HepG2 (cell line): ENCODE results near the gene TMEM59. TPM values are rescaled to one million over a fixed set of nuclear protein-coding genes. Genes with fewer than 3 reads are reported as not detected.

ENCODE experiments used
- ATAC-seq: fragments of 200-7000 bp; cut with Tn5 transposase; 3 replicates; pipeline ENCODE4 v1.9.1; 2020; ENCODE audit warnings: mild to moderate bottlenecking, moderate library complexity
- BruUV-seq: library from RNA; stranded (reverse); fragments of 400-500 nt; replicated peaks from 2 replicates; lab custom pipeline; 2021; lab: Mats Ljungman, UMichigan
- CTCF ChIA-PET: fragments of 300-600 bp; formaldehyde crosslinking; extraction: SDS; loops from one replicate; lab custom pipeline; 2021; ENCODE audit warnings: low total read pairs, inconsistent platforms, low intra/inter-chr PET ratio; lab: Yijun Ruan, JAX
- POLR2A ChIA-PET: fragments of 350-600 bp; sonication (Branson Sonifier 250); formaldehyde crosslinking; loops from one replicate; lab custom pipeline; 2020; ENCODE audit warnings: antibody characterized with exemption, inconsistent platforms; lab: Yijun Ruan, JAX
- DNase-seq: peaks from one replicate; pipeline ENCODE4 v3.0.0-alpha.2; 2015; ENCODE audit warnings: low spot score
- FAIRE-seq: peaks from 3 replicates; lab custom pipeline; 2011; peaks lifted over from hg19 to GRCh38; lab: Jason Lieb, UNC
- H2AFZ ChIP-seq: one replicate; pipeline ENCODE4 v1.6.1; 2011; ENCODE audit warnings: low read length, inconsistent platforms
- H3K27ac ChIP-seq: fragments of 300-600 bp; 3 replicates; pipeline ENCODE4 v1.8.0; 2011; ENCODE audit warnings: mixed run types, mild to moderate bottlenecking, mixed read lengths, low read length, inconsistent platforms; ENCODE audit not compliant: insufficient read depth; ENCODE audit errors: extremely low read length
- H3K27me3 ChIP-seq, 2 experiments: fragments of 200-600 bp in 1 of 2; 2 replicates in 1 of 2; 3 replicates in 1 of 2; pipeline versions ENCODE4 v1.6.0 to v1.8.0; 2011; ENCODE audit warnings: low read length in 2 of 2, mild to moderate bottlenecking in 2 of 2, moderate library complexity in 2 of 2, inconsistent platforms in 1 of 2; ENCODE audit not compliant: insufficient read depth in 2 of 2, control insufficient read depth in 1 of 2
- H3K36me3 ChIP-seq, 2 experiments: fragments of 200-600 bp in 1 of 2; replicated peaks in 1 of 2; 2 replicates in 1 of 2; 3 replicates in 1 of 2; pipeline versions ENCODE4 v1.5.1 to v1.8.0; 2011; ENCODE audit warnings: low read length in 2 of 2, inconsistent platforms in 1 of 2; ENCODE audit not compliant: insufficient read depth in 2 of 2, control insufficient read depth in 1 of 2
- H3K4me1 ChIP-seq: 2 replicates; pipeline ENCODE4 v1.5.1; 2012; ENCODE audit warnings: low read length, inconsistent platforms; ENCODE audit not compliant: insufficient read depth
- H3K4me2 ChIP-seq: 2 replicates; pipeline ENCODE4 v1.6.0; 2011; ENCODE audit warnings: low read depth, low read length, inconsistent platforms
- H3K4me3 ChIP-seq, 3 experiments: fragments of 200-600 bp in 1 of 3; sonication (generic), shearing (Covaris generic) in 1 of 3; replicated peaks in 1 of 3; 2 replicates each; pipeline ENCODE4 v1.5.1; 2011 to 2016; ENCODE audit warnings: low read length in 3 of 3, inconsistent platforms in 2 of 3, low read depth in 2 of 3, mild to moderate bottlenecking in 2 of 3, control low read depth in 1 of 3, mixed read lengths in 1 of 3; ENCODE audit not compliant: insufficient read depth in 1 of 3
- H3K79me2 ChIP-seq: one replicate; pipeline ENCODE4 v1.6.1; 2011; ENCODE audit warnings: low read length, inconsistent platforms; ENCODE audit not compliant: insufficient read depth
- H3K9ac ChIP-seq: 2 replicates; pipeline ENCODE4 v1.6.0; 2011; ENCODE audit warnings: mild to moderate bottlenecking, low read depth, low read length, inconsistent platforms; ENCODE audit not compliant: insufficient read depth
- H3K9me3 ChIP-seq: 2 replicates; pipeline ENCODE4 v1.5.1; 2012; ENCODE audit warnings: mild to moderate bottlenecking, low read length
- H4K20me1 ChIP-seq: 2 replicates; pipeline ENCODE4 v1.6.0; 2011; ENCODE audit warnings: inconsistent platforms, mild to moderate bottlenecking, low read length, moderate library complexity; ENCODE audit not compliant: insufficient read depth
- BHLHE40 ChIP-seq: IDR thresholded peaks from 2 replicates; pipeline ENCODE4 v1.6.1; 2011; ENCODE audit warnings: low read length, improper control_type of control experiment
- FOSL2 ChIP-seq: sonication (generic); formaldehyde crosslinking; IDR thresholded peaks from 2 replicates; pipeline ENCODE4 v1.4.0; 2020; ENCODE audit warnings: missing genetic modification reagents
- FOXA3 ChIP-seq: IDR thresholded peaks from 2 replicates; pipeline ENCODE4 v1.6.1; 2016; ENCODE audit warnings: missing genetic modification reagents, missing compliant biosample characterization
- GATAD2A ChIP-seq: IDR thresholded peaks from 2 replicates; pipeline ENCODE4 v1.6.1; 2016
- HNF4A ChIP-seq: sonication (generic); formaldehyde crosslinking; IDR thresholded peaks from 2 replicates; pipeline ENCODE4 v1.4.0; 2020; ENCODE audit warnings: missing genetic modification reagents
- MIER2 ChIP-seq: IDR thresholded peaks from 2 replicates; pipeline ENCODE4 v1.6.1; 2016; ENCODE audit warnings: missing biosample characterization, missing genetic modification reagents
- SAP130 ChIP-seq: IDR thresholded peaks from 2 replicates; pipeline ENCODE4 v1.6.1; 2016; ENCODE audit warnings: low read depth
- SNRNP70 ChIP-seq: fragments of 200-400 bp; formaldehyde crosslinking; IDR thresholded peaks from 2 replicates; pipeline ENCODE4 v1.6.1; 2017; ENCODE audit warnings: mild to moderate bottlenecking, low read depth, low read length, moderate library complexity
- XRCC5 ChIP-seq: fragments of 200-400 bp; formaldehyde crosslinking; optimal IDR thresholded peaks from 2 replicates; pipeline ENCODE3; 2017; ENCODE audit warnings: mild to moderate bottlenecking, low read length
- ZNF501 ChIP-seq: sonication (generic); formaldehyde crosslinking; IDR thresholded peaks from 2 replicates; pipeline ENCODE4 v1.5.1; 2020; ENCODE audit warnings: mild to moderate bottlenecking, moderate library complexity, missing genetic modification reagents
- ZNF792 ChIP-seq: IDR thresholded peaks from 2 replicates; pipeline ENCODE4 v1.6.1; 2016
- WGBS: methylation state at CpG from one replicate; pipeline ENCODE4 v1.1.6; 2017; ENCODE audit warnings: low lambda C conversion rate; 5-methylcytosine and 5-hydroxymethylcytosine counted together
- in situ Hi-C: cut with HindIII; loops from 2 replicates; pipeline ENCODE4 v1.10.0; 2017; ENCODE audit warnings: low pct_unique_long_range_greater_than_20kb; ENCODE audit not compliant: extremely low pct_ligation_motif_present
- intact Hi-C: fragments of 100-400 bp; cut with micrococcal nuclease; formaldehyde crosslinking; loops from one replicate; pipeline ENCODE4 v1.10.0; 2022; ENCODE audit not compliant: unreplicated experiment
- polyA plus RNA-seq, 8 experiments: library from polyadenylated mRNA; depleted of rRNA in 3 of 8; stranded (reverse) in 7 of 8; unstranded in 1 of 8; fragments of >200 nt; fragmentation: Illumina TruSeq in 4 of 8; extraction: Trizol in 4 of 8; gene quantifications; 2 replicates each; pipeline versions ENCODE4 v1.2.1 to v1.2.3, GENCODE V29; 2011 to 2016; ENCODE audit warnings: low read depth in 4 of 8, missing spikeins in 1 of 8, mixed read lengths in 1 of 8; ENCODE audit not compliant: insufficient read depth in 1 of 8
- total RNA-seq, 5 experiments: library from RNA; depleted of rRNA; stranded (reverse); fragments of >200 nt; fragmentation: Illumina TruSeq; extraction: Trizol; gene quantifications; 2 replicates each; pipeline ENCODE4 v1.2.3, GENCODE V29; 2016; ENCODE audit warnings: low read depth in 1 of 5
- TF ChIP-seq, protein P1 (sequence below): sonication (generic); formaldehyde crosslinking; IDR thresholded peaks from 2 replicates; pipeline ENCODE4 v1.5.0; 2020; ENCODE audit warnings: missing genetic modification reagents
- TF ChIP-seq, protein P2 (sequence below): sonication (generic); formaldehyde crosslinking; conservative IDR thresholded peaks from 2 replicates; pipeline ENCODE4 v1.4.0; 2020; ENCODE audit warnings: mild to moderate bottlenecking, missing genetic modification reagents, moderate library complexity
- TF ChIP-seq, protein P3 (sequence below): sonication (generic); formaldehyde crosslinking; IDR thresholded peaks from 2 replicates; pipeline ENCODE4 v1.4.0; 2020; ENCODE audit warnings: missing genetic modification reagents

The TMEM59 gene
- total and polyA plus RNA-seq, 2 of the 13 experiments (the other 11 are each of a cell fraction or from before 2014, with no cell fraction given) = 147 to 363 TPM

DNA sequence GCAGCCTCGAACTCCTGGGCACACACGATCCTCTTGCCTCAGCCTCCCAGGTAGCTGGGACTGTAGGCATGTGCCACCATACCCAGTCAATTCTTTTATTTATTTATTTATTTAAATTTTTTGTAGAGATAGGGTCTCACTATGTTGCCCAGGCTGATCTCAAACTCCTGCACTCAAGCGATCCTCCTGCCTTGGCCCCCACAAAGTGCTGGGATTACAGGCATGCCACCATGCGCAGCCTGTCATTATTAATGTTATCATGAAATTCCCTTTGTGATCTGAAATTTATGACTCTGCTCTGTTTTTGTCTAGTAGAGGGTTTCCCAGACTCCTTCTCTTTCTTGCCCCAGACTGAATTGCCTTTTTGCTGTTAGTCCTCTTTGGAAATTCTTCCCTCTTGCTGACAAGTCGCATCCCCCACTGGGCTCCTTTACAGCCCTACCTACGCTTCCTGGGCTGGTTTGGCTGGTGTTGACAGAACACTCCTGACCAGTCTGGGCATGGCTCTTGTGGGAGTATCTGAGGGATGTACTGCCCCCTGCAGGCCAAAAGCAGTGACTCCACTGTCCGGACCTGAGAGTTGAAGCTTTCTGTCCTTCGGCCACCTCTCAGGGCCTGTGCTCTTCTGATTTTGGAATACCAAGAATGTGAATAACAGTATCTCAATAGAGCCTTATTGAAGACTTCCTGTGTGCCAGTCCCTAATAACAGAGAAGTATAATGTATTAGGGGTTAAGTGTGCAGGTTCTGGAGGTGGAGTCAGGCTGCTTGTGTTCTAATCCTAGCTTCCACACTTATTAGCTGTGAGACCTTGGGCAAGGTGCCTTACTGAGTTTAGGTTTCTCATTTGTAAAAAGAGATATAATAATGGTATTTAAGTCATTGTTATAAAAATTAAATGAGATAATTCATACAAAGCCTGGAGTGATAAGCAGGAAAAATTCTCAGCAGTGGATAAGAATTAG lies 28.6 kb upstream of the TMEM59 start:
- in situ Hi-C loops = no loop called here
- Histone ChIP-seq H3K9ac (no peak overlapping the region), H3K4me2 (peak overlapping the region; percentile 58), H3K27ac (peak overlapping the region; percentile 61), H4K20me1 (no peaks in the 10 kb centered on the region), H3K79me2 (no peaks in the 10 kb centered on the region), H3K36me3 (no peaks in the 10 kb centered on the region), H3K9me3 (no peaks in the 10 kb centered on the region), H3K4me1 (peaks cover 53% of the 10 kb centered on the region), H3K27me3 (no peaks in the 10 kb centered on the region), H2AFZ (no peak overlapping the region), H3K4me3 (no peak overlapping the region)
- no TSS peak for BruUV-seq
- peak; percentile 98 for ATAC-seq
- peak; percentile 89 for FAIRE-seq
- DNase-seq = peak; percentile 87
- ChIA-PET POLR2A (interaction anchor here (0.8 to 2.5 kb wide), 10 partner anchors 10 to 805 kb away, joined by 3 to 15 read pairs (median 6); partner anchors contain the start of genes CYB5RL, DHCR24, LDLRAD1 and MRPL37), CTCF (interaction anchor here (0.6 to 4.2 kb wide), 5 partner anchors 12 to 408 kb away, joined by 3 to 92 read pairs (median 3); no protein-coding TSS in a partner anchor)
- 48% methylated on average over 8 of the region's 8 CpGs for WGBS
- intact Hi-C loops = loop anchor here (1.0 kb wide), 2 partner anchors 11 to 89 kb away; no protein-coding TSS in a partner anchor
- peak; percentile 93 for TF ChIP-seq FOXA3 (CRISPR knock-in tag)
- TF ChIP-seq, protein P1, sequence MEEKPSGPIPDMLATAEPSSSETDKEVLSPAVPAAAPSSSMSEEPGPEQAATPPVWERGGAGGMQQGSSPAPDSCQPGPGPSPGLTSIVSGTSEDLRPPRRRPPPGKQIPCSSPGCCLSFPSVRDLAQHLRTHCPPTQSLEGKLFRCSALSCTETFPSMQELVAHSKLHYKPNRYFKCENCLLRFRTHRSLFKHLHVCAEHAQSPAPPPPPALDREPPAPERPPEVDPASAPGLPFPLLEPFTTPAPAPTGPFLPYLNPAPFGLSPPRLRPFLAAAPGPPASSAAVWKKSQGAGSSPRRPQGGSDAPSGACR (CRISPR knock-in tag) = peak; percentile 49; the same call in 1 of the 2 replicates
- TF ChIP-seq SNRNP70 = no peak
- TF ChIP-seq SAP130 (CRISPR knock-in tag) = peak; percentile 64; the same call in 1 of the 2 replicates
- TF ChIP-seq, protein P2, sequence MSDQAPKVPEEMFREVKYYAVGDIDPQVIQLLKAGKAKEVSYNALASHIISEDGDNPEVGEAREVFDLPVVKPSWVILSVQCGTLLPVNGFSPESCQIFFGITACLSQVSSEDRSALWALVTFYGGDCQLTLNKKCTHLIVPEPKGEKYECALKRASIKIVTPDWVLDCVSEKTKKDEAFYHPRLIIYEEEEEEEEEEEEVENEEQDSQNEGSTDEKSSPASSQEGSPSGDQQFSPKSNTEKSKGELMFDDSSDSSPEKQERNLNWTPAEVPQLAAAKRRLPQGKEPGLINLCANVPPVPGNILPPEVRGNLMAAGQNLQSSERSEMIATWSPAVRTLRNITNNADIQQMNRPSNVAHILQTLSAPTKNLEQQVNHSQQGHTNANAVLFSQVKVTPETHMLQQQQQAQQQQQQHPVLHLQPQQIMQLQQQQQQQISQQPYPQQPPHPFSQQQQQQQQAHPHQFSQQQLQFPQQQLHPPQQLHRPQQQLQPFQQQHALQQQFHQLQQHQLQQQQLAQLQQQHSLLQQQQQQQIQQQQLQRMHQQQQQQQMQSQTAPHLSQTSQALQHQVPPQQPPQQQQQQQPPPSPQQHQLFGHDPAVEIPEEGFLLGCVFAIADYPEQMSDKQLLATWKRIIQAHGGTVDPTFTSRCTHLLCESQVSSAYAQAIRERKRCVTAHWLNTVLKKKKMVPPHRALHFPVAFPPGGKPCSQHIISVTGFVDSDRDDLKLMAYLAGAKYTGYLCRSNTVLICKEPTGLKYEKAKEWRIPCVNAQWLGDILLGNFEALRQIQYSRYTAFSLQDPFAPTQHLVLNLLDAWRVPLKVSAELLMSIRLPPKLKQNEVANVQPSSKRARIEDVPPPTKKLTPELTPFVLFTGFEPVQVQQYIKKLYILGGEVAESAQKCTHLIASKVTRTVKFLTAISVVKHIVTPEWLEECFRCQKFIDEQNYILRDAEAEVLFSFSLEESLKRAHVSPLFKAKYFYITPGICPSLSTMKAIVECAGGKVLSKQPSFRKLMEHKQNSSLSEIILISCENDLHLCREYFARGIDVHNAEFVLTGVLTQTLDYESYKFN (CRISPR knock-in tag) = peak; percentile 55; the same call in 1 of the 2 replicates
- TF ChIP-seq, protein P3, sequence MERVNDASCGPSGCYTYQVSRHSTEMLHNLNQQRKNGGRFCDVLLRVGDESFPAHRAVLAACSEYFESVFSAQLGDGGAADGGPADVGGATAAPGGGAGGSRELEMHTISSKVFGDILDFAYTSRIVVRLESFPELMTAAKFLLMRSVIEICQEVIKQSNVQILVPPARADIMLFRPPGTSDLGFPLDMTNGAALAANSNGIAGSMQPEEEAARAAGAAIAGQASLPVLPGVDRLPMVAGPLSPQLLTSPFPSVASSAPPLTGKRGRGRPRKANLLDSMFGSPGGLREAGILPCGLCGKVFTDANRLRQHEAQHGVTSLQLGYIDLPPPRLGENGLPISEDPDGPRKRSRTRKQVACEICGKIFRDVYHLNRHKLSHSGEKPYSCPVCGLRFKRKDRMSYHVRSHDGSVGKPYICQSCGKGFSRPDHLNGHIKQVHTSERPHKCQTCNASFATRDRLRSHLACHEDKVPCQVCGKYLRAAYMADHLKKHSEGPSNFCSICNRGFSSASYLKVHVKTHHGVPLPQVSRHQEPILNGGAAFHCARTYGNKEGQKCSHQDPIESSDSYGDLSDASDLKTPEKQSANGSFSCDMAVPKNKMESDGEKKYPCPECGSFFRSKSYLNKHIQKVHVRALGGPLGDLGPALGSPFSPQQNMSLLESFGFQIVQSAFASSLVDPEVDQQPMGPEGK (CRISPR knock-in tag) = peak; percentile 50
- no peak for TF ChIP-seq MIER2
- TF ChIP-seq ZNF792 = no peak
- peak; percentile 52; the same call in 1 of the 2 replicates for TF ChIP-seq ZNF501
- peak; percentile 58; the same call in 1 of the 2 replicates for TF ChIP-seq FOSL2
- peak; percentile 16; the same call in 1 of the 2 replicates for TF ChIP-seq HNF4A (CRISPR knock-in tag)
- TF ChIP-seq BHLHE40 = peak; percentile 19; the same call in 1 of the 2 replicates
- TF ChIP-seq GATAD2A (CRISPR knock-in tag) = peak; percentile 71; the same call in 1 of the 2 replicates
- TF ChIP-seq XRCC5 = peak; percentile 90
